ACHN (cell line): Measurements from ENCODE around the gene ABR.
A peak's percentile ranks its signal among the peaks of the same experiment; 100 is the strongest.
"Not testable (repeated sequence)": the region's sequence is repeated elsewhere in the genome, so short reads cannot be mapped to it uniquely, and the experiment has no call there.

ENCODE experiments used
- DNase-seq: peaks from one replicate; pipeline ENCODE4 v3.0.0-alpha.2; 2015
- in situ Hi-C: cut with HindIII; loops from 2 replicates; pipeline ENCODE4 v1.10.0; 2017; ENCODE audit warnings: low sequenced_read_pairs, low pct_ligation_motif_present, low pct_unique_long_range_greater_than_20kb

ABR gene

GRCh38 chr17:974778-975177 is 205.0 kb downstream of the ABR start:
- in situ Hi-C loops: loop anchor here (25.0 kb wide), 1 partner anchor 187 kb away; the partner anchor contains the start of genes GLOD4 and MRM3

DNA sequence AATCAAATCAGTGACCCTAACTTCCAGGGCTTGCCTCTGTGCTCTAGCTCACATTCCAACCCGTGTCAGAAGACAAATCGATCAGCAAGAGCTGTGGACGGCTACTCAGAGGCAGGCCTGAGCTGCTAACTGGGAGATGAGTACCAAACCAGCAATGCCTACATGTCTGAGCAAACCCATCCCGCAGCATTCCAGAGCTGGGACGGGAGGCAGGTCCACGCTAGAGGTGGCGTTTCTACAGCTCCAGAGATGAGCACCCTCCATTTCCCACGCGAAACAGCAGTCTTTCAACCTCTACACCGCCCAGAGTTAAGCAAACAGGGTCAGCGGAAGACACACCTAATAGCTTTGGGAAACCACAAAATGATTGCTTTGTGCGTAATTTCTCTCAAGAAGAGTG is 206.7 kb downstream of the ABR start:
- DNase-seq: no peak
- in situ Hi-C loops: no loop called here

More at GRCh38 chr17:974778-975177, 205.0 kb downstream of the ABR start:
- not testable (repeated sequence) for DNase-seq

DNA sequence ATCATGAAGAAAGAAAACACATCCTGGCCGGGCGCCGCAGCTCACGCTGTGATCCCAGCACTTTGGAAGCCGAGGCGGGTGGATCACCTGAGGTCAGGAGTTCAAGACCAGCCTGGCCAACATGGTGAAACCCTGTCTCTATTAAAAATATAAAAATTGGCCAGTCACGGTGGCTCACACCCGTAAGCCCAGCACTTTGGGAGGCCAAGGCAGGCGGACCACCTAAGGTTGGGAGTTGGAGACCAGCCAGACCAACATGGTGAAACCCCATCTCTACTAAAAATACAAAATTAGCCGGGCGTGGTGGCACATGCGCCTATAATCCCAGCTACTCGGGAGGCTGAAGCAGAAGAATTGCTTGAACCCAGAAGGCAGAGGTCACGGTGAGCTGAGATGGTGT is 207.9 kb downstream of the ABR start:
- DNase-seq, in situ Hi-C loops: not testable (repeated sequence)

- in situ Hi-C loops: no loop called here
- no peak for DNase-seq
These were observed 209.4 kb downstream of the ABR start for GRCh38 chr17:970364-970763.

- in situ Hi-C loops: no loop called here
- DNase-seq: no peak
These were observed 209.9 kb downstream of the ABR start for GRCh38 chr17:969811-970355.

DNA sequence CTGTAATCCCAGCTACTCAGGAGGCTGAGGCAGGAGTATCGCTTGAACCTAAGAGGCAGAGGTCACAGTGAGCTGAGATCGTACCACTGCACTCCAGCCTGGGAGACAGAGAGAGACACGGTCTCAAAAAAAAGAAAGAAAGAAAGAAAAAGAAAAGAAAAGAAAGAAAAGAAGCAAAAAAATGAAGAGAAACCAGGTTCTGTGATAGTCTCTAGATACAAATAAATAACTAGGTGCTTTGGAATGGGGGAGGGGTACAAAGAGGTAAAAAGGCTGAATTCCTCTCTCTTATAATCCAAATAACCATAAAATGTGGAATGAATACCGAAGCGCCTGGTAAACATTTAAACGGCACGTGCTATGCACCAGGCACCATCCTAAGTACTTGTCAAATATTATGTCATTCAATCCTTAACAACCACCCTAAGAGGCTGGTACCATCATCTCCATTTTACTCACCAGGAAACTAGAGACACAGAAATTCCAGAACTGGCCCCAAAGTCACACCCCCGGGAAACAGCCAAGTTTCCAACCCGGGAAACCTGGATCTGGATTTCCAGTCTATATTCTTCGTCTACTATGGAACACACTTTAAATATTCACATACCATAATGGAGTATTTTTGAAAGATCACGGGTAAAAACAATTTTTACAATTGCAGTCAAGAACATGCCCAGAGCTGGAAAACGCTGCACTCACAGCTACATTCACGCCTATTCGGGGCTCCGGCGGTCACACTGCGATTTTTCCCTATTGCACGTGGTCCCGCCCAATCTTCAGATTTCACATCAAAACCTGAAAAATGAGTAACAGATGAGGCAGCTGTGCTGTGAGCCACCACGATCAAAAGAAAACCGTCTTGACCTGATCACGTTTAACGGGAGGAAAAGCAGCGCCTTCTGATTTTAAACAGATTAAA is 210.7 kb downstream of the ABR start:
- DNase-seq: no peak
- in situ Hi-C loops: no loop called here

GRCh38 chr17:967122-967521 is 212.7 kb downstream of the ABR start:
- in situ Hi-C loops: no loop called here
- no peak for DNase-seq

DNA sequence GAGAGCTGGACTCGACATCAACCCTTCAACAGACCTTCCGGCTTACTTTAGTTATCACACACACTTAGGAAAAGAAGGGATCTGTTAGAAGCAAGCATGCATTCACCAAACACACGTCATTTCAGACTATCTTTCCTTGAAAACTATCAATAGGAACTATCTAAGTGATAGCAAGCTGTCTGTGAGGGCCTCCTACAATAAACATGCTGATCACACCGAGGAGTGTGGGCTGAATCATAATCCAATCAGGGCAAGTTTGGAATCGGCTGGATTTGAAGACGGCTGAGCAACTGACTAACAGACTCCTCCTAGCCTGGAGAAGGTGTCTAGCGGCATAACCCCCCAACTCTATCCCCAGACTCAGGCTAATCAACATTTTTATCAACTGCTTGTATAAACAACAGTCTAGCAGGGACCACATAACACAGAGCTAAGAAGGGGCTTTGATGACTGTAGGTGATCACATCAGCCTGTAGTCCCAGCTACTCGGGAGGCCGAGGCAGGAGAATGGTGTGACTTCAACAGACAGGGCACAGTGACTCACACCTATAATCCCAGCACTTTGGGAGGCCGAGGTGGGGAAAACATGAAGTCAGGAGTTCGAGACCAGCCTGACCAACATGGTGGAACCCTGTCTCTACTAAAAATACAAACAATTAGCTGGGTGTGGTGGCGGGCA is 214.3 kb downstream of the ABR start:
- no peak for DNase-seq

DNA sequence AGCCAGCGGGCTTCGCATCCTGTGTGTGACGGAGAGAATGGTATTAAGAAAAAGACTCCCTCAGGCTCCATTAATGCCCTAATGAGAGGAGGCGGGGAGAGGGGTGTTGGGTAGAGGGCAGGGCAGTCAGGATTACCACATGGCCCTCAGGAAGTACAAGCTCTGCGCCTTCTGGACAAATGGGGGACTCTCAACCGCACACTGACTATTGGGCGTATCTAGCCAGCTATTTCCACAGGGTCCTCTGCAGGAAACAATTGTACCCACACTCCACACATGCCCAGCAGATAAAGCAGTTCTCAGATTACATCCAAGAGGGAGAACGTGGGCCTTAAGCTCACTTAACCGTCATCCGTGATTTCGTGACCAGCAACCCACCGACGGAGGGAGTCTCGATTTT is 214.9 kb downstream of the ABR start:
- no peak for DNase-seq
- in situ Hi-C loops: no loop called here

More for the DNA sequence above, 214.3 kb downstream of the ABR start:
- in situ Hi-C loops: no loop called here

GRCh38 chr17:962670-963069 is 217.1 kb downstream of the ABR start:
- DNase-seq: no peak
- in situ Hi-C loops: no loop called here

- DNase-seq: no peak
- in situ Hi-C loops: no loop called here
These were observed 217.6 kb downstream of the ABR start for GRCh38 chr17:962166-962565.

GRCh38 chr17:958712-959451 is 220.9 kb downstream of the ABR start:
- DNase-seq: no peak
- in situ Hi-C loops: no loop called here

- in situ Hi-C loops: no loop called here
- no peak for DNase-seq
These were observed 221.8 kb downstream of the ABR start for GRCh38 chr17:957856-958421.

- in situ Hi-C loops: no loop called here
- no peak for DNase-seq
These were observed 222.9 kb downstream of the ABR start for GRCh38 chr17:956905-957304.

GRCh38 chr17:954431-955164 is 225.2 kb downstream of the ABR start:
- in situ Hi-C loops: no loop called here
- DNase-seq: peak; percentile 17

DNA sequence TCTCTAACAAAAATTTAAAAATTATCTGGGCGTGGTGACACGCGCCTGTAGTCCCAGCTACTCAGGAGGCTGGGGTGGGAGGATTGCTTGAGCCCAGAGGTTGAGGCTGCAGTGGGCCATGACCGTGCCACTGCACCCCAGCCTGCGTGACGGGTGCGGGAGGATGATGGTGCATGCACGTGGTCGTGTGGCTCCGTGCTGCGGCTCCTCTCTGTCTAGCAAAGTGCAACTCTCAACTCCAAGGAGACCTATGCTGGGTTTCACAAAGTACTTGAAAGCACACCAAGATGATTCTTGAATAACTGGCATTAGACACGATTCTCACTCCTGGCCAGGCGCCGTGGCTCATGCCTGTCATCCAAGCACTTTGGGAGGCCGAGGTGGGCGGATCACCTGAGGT is 226.0 kb downstream of the ABR start:
- no peak for DNase-seq
- in situ Hi-C loops: no loop called here
